ENCODE measurements around the gene SSR1. TPM values are rescaled to one million over a fixed set of nuclear protein-coding genes. Genes with fewer than 3 reads are reported as not detected.

SSR1 gene
- total RNA-seq, 4 donors from 2014 or later: 39.5 to 122 (median 80.8) TPM

DNA sequence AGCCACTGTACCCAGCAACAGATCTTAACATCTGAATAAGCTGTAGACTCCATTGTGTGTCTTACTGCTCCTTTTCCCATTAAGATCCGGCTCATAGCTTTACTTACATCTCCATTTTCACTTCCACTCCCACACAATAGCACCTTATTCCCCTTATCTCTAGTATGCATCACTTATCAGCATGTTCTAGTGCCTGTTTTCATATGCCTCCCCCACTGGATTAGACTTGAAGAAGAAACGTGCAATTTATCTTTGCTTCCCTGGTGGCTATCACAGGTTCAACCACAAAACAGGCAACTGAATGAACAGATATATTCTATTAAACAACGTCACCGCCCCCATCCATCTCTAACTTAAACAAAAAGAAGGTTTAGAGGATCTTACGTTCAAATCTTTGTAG is 12.1 kb downstream of the SSR1 start:
- DNase-seq: no peak
- no peak overlapping the region for H3K4me3 ChIP-seq
- TF ChIP-seq, protein P1, sequence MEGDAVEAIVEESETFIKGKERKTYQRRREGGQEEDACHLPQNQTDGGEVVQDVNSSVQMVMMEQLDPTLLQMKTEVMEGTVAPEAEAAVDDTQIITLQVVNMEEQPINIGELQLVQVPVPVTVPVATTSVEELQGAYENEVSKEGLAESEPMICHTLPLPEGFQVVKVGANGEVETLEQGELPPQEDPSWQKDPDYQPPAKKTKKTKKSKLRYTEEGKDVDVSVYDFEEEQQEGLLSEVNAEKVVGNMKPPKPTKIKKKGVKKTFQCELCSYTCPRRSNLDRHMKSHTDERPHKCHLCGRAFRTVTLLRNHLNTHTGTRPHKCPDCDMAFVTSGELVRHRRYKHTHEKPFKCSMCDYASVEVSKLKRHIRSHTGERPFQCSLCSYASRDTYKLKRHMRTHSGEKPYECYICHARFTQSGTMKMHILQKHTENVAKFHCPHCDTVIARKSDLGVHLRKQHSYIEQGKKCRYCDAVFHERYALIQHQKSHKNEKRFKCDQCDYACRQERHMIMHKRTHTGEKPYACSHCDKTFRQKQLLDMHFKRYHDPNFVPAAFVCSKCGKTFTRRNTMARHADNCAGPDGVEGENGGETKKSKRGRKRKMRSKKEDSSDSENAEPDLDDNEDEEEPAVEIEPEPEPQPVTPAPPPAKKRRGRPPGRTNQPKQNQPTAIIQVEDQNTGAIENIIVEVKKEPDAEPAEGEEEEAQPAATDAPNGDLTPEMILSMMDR (IDR thresholded peaks at IDR 0.05): no peak
- no peak for TF ChIP-seq POLR2A (IDR thresholded peaks at IDR 0.05)
- no peaks in the 10 kb centered on the region for H3K9me3 ChIP-seq
- WGBS, 2 donors: 86 to 92% methylated on average over 5 of the region's 5 CpGs
- H3K27me3 ChIP-seq: no peaks in the 10 kb centered on the region
- H3K36me3 ChIP-seq: peaks cover 0 to 100% (median 47%) of the 10 kb centered on the region in 3 donors
- intact Hi-C loops (cut with DNase I): no loop called here
- no peak overlapping the region for H3K27ac ChIP-seq
- no peaks in the 10 kb centered on the region for H3K4me1 ChIP-seq

GRCh38 chr6:7298113-7298512 is 14.9 kb downstream of the SSR1 start:
- no peaks in the 10 kb centered on the region for H3K9me3 ChIP-seq
- no peaks in the 10 kb centered on the region for H3K27me3 ChIP-seq
- TF ChIP-seq POLR2A (IDR thresholded peaks at IDR 0.05): no peak
- TF ChIP-seq, protein P1 (IDR thresholded peaks at IDR 0.05): no peak
- H3K27ac ChIP-seq: no peak overlapping the region
- H3K4me3 ChIP-seq: no peak overlapping the region
- no peaks in the 10 kb centered on the region for H3K4me1 ChIP-seq
- no peak for DNase-seq
- intact Hi-C loops (cut with DNase I): no loop called here
- peaks cover 5 to 100% (median 52%) of the 10 kb centered on the region in 3 donors for H3K36me3 ChIP-seq
- 82 to 91% methylated on average over 1 of the region's 1 CpG for WGBS, 2 donors

GRCh38 chr6:7296602-7297001 is 16.4 kb downstream of the SSR1 start:
- DNase-seq: no peak
- intact Hi-C loops (cut with DNase I): no loop called here
- Histone ChIP-seq H3K4me1 (no peaks in the 10 kb centered on the region), H3K4me3 (no peak overlapping the region), H3K9me3 (no peaks in the 10 kb centered on the region), H3K27ac (no peak overlapping the region), H3K27me3 (no peaks in the 10 kb centered on the region), H3K36me3 (peaks cover 5 to 100% (median 42%) of the 10 kb centered on the region in 3 donors)
- 79 to 92% methylated on average over 2 of the region's 2 CpGs for WGBS, 2 donors
- TF ChIP-seq POLR2A (IDR thresholded peaks at IDR 0.05): no peak
- TF ChIP-seq, protein P1 (IDR thresholded peaks at IDR 0.05): no peak

GRCh38 chr6:7295916-7296315 is 17.1 kb downstream of the SSR1 start:
- Histone ChIP-seq H3K9me3 (no peaks in the 10 kb centered on the region), H3K27ac (no peak overlapping the region), H3K36me3 (peaks cover 5 to 100% (median 35%) of the 10 kb centered on the region in 3 donors), H3K27me3 (no peaks in the 10 kb centered on the region), H3K4me1 (no peaks in the 10 kb centered on the region), H3K4me3 (no peak overlapping the region)
- TF ChIP-seq POLR2A (IDR thresholded peaks at IDR 0.05): no peak
- TF ChIP-seq, protein P1 (IDR thresholded peaks at IDR 0.05): no peak
- 81 to 91% methylated on average over 3 of the region's 3 CpGs for WGBS, 2 donors
- intact Hi-C loops (cut with DNase I): no loop called here
- DNase-seq: no peak

GRCh38 chr6:7292596-7293255 is 20.3 kb downstream of the SSR1 start:
- 77 to 89% methylated on average over 6 of the region's 6 CpGs for WGBS, 2 donors
- peak overlapping the region in 1 of 4 donors; percentile 1 for H3K27ac ChIP-seq
- intact Hi-C loops (cut with DNase I): no loop called here
- no peak for TF ChIP-seq POLR2A (IDR thresholded peaks at IDR 0.05)
- TF ChIP-seq, protein P1 (IDR thresholded peaks at IDR 0.05): no peak
- no peak overlapping the region for H3K4me3 ChIP-seq
- H3K27me3 ChIP-seq: no peaks in the 10 kb centered on the region
- DNase-seq: no peak
- no peaks in the 10 kb centered on the region for H3K4me1 ChIP-seq
- peaks cover 5 to 97% (median 28%) of the 10 kb centered on the region in 3 donors for H3K36me3 ChIP-seq
- no peaks in the 10 kb centered on the region for H3K9me3 ChIP-seq

Data from esophagus squamous epithelium (tissue), 5 donors.